ENCODE results near the gene ANTXR1.

Gene ANTXR1

DNA sequence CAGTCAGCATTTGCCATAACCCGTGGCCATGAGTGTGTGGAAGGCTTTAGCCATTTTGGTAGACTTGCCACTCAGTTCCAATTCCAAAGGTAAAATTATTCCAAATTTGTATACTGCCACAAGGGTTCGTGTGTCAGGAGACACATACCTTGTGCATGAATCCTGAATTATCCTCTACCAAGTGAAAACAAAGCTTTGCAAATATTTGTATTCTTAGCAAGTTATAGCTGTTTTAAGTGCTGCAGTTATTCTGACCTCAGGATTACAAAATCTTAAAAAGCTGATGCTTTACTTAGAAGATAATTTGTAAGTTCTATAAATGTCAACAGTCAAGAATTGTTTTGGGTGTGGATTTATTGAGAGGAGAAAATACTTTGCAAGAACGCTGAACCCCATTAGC lies 100.6 kb downstream of the ANTXR1 start:
- no peak for DNase-seq
- in situ Hi-C loops (cut with MboI; ENCODE audit: low pct_unique_long_range_greater_than_20kb, low sequenced_read_pairs) = no loop called here

DNA sequence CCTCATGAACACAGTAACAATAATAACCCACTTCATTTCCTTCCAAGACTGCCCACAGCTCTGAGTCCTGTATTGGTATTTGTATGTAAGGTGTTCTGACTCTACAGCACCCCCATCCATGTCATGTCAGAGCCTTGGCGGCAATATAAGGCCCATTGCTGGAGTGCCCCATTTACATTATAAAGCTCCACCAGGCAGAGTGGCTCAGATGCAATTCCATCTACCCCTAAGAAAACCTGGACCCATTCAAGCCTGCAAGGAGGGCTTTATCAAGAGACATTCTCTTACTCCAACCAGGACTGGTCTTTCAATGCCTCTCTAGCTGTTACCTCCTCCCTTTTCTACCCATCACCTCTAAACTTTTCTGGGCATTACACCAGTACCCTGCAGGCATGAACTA lies 101.6 kb downstream of the ANTXR1 start:
- no peak for DNase-seq
- in situ Hi-C loops (cut with MboI; ENCODE audit: low pct_unique_long_range_greater_than_20kb, low sequenced_read_pairs) = no loop called here

DNA sequence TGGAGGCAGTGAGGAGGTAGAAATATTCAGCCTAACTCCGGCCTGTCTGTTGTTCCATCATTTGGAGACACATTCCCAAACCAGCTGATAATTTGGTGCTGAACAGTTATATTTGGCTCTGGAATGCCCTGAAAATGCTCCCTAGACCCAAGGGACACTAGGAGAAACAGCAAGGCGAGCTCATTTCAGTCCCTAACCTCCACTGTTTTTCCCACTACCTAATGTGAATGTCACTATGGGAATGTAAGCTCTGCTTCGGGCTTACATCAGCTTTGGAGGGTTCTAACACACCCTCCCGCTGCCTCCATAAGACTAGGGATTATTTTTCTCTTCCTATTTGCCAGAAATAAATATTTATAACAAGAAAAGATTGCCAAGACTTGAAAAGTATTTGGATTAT lies 103.5 kb downstream of the ANTXR1 start:
- in situ Hi-C loops (cut with MboI; ENCODE audit: low pct_unique_long_range_greater_than_20kb, low sequenced_read_pairs) = no loop called here
- no peak for DNase-seq

DNA sequence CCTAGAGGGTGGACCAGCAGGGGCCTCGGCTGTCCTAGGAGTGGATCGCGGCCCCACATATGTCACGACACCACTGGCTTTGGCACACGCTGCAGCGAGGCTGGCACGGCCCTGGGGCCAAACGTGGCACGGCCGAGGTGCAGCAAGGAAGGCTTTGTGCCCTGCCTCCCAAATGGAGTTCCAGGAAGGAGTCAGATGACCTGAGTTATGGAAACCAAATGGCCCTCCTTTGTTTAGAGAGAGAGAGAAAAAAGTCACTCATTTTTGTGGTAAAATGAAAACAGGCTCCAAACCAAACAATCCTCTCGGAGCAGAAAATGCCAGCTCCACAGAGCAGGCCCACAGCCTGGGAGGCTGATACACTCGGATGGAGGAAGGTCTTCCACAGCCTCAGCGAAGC lies 105.6 kb downstream of the ANTXR1 start:
- DNase-seq = no peak
- in situ Hi-C loops (cut with MboI; ENCODE audit: low pct_unique_long_range_greater_than_20kb, low sequenced_read_pairs) = no loop called here

DNA sequence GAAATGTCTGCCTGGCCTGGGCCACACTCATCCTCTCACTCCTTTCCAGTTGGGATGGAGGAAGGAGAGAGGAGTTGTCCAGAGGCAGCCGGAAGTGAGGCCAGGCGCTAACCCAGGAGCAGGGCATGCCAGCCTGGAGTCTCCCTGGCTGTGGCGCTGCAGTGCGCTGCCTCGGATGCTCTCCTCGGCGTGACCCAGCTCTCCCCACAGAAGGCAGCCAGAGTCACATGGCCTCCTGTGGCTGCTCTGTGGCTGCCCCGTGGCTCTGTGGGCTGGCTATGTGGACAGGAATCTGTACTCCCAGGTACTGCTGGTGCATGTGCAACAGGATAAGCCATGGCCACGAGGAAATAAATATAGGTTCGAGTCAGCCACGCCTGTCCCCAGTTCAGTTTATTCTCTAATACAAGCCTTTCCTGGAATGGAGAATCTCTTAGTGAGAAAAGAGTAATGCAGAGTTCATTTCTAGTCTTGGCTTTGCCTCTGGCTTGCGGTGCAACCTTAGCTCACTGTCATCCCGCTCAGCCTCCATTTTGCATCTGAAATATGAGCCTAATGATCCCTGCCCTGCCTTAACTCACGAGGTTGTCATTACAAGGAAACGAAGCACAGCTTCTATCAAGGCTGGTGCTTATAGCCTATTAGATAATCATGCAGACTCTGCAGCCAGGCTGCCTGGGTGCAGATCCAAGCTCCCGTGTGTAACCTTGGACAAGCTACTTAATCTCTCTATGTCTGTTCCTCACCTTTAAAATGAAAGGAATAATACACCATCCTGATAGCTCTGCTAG lies 106.3 kb downstream of the ANTXR1 start:
- no peak for DNase-seq
- in situ Hi-C loops (cut with MboI; ENCODE audit: low pct_unique_long_range_greater_than_20kb, low sequenced_read_pairs) = no loop called here

DNA sequence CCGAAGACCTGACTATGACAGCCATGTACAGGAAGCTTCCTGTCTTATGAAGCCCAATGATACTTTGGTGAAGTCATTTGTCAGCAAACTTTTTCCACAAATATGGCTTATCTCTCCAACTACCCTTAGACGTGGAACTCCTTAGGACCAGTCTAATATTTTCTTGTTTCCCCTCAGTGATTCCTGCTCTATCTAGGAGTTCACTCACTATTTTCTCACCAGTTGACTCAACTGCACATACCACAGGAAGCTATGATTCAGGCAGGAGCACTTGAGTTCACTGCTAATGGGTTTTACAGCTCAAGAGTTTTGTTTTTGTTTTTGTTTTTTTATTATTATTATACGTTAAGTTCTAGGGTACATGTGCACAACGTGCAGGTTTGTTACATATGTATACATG lies 109.3 kb downstream of the ANTXR1 start:
- no peak for DNase-seq
- in situ Hi-C loops (cut with MboI; ENCODE audit: low pct_unique_long_range_greater_than_20kb, low sequenced_read_pairs) = no loop called here

DNA sequence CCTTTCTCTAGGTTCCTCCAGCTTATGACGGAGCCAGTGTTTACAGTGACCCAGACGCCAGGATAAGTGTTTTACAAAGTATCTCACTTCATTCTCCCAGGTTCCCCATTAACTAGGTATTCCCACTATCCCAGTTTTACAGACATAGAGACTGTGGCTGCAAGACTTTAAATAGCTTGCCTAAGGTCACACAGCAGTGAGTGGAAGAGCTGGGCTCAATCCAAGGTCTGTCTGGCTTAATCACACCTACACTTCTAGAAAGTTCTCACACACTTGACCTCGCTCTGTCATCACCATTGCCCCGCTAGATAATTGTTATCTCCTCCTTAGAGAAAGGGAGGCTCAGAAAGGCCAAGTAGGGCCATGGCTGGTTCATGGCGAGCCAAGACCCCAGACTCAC lies 110.2 kb downstream of the ANTXR1 start:
- in situ Hi-C loops (cut with MboI; ENCODE audit: low pct_unique_long_range_greater_than_20kb, low sequenced_read_pairs) = no loop called here
- DNase-seq = no peak

DNA sequence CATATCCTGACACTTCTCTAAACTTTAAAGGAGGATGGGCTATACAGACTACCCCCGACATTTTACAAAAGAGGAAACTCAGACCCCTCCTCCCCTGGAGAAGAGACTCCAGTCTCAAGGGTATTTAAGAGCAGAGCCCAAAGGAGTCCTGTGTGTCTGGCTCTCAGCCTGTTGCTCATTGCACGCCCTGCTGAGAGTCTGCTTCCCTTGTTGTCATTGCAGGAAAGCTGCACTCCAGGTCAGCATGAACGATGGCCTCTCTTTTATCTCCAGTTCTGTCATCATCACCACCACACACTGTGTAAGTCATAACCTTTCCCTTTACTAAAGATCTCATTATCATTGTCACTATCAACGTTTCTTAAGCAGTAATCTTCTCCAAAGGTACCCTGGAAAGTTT lies 111.4 kb downstream of the ANTXR1 start:
- in situ Hi-C loops (cut with MboI; ENCODE audit: low pct_unique_long_range_greater_than_20kb, low sequenced_read_pairs) = no loop called here
- DNase-seq = no peak

DNA sequence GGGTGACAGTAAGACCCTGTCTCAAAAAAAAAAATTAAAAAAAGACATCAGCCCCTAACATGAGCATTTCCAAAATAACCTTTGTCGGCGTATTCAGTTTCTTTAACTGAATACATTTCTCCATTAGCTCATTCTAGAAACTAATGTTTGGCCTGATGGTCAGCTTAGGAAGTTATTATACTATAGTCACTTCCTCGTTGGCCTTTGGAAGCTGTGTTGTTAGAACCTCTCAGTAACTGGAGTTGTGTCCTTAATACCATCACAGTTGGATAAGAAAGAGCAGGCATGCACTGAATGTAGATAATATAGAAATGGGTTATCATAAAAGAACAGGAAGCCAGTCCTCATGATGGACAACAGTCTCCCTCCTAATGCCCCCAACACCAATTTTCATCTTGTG lies 112.8 kb downstream of the ANTXR1 start:
- no peak for DNase-seq
- in situ Hi-C loops (cut with MboI; ENCODE audit: low pct_unique_long_range_greater_than_20kb, low sequenced_read_pairs) = no loop called here

DNA sequence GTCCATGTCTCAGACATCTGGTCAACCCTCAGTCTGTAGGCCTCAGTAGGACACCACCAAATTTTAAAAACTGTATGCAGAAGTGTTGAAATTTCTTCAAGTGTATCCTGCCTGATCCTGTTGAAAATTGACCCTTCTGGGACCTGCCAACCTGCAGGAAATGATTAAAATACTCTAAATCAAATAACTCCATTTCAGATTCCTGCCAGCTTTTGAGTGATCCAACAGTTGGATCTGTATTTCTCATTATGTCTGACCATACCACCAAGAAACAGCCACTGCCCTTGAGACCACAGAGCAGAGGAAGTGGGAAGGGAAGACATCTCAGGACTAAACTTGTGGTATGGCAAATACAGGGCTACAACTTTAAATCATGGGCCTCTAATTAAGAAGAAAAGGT lies 113.4 kb downstream of the ANTXR1 start:
- DNase-seq = no peak
- in situ Hi-C loops (cut with MboI; ENCODE audit: low pct_unique_long_range_greater_than_20kb, low sequenced_read_pairs) = no loop called here

DNA sequence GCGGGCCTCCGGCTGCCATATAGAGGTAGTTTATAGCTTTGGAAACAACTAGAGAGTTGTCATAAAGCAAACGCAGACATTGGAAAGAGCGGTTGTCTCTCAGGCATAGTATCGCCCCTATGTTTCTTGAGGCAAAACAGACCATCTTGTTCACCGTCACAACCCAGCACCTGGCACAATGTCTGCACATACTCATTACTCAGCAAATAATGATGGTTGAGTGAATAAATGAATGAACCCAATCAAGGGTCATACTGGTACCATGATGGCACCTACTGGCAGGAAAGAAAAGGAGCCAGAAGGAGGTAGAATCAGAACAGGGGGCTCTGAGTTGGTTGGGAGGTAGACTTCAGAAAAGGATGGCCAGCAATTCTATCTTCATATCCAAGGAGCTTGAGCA lies 118.5 kb downstream of the ANTXR1 start:
- DNase-seq = no peak
- in situ Hi-C loops (cut with MboI; ENCODE audit: low pct_unique_long_range_greater_than_20kb, low sequenced_read_pairs) = no loop called here

DNA sequence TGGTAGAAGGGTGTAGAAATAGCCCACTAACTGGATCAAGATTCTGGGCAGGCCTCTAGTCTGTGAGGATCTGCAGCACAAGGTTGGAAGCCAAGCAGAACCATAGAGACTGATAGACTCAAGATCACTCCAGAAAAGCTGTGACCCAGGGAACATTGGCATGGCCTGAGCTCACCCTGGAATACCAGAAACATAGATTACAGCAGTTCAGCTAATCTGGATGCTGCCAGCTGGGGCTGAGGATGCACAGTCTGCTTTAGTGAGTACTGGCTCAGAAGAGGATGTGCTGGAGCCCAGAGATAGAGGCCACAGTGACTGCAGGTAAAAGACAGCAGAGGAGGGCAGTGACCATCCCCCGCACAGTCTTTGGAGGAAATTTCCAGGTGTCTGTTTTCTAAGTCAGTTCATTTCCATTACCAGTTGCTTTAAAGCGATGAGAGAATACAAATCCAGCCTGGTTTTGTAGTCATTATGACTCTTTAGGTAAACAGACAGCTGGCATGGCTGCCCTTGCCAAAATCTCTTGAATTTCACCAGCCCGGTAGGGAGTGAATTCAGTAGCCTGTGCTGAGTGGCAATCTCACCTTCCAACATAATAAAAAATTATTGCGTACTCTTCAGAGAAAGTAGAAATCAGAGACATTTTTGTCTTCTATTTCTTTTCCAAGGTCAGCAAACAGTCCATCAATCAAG lies 119.2 kb downstream of the ANTXR1 start:
- no peak for DNase-seq
- in situ Hi-C loops (cut with MboI; ENCODE audit: low pct_unique_long_range_greater_than_20kb, low sequenced_read_pairs) = no loop called here

DNA sequence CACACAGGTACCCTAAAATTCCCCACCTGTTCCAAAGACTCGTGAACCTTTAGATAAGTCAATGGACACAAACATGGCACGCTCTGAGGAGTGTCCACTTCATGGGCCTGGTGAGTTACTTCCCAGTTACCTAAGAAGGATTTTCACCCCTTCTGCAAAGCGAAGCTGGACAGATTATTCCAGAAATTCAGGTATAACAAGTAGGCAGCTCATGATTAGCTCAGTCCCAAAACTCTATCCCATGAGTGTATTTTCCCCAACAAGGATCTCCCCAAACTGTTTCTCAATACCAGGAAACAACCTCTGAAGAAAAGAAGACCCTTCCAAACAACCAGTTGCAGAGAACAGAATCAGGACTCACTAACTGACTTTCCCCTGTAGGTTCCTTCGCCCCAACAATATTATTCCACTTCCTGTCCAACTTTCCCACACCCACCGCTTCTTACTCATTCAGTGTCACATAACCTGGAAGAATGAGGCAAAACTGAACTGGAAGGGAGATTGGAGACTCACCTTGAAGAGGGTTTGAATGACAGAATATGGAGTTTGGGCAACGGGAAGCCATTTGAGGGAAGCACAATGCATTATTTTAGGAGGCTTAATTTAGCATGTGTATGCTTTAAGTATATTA lies 120.1 kb downstream of the ANTXR1 start:
- in situ Hi-C loops (cut with MboI; ENCODE audit: low pct_unique_long_range_greater_than_20kb, low sequenced_read_pairs) = no loop called here
- DNase-seq = no peak

DNA sequence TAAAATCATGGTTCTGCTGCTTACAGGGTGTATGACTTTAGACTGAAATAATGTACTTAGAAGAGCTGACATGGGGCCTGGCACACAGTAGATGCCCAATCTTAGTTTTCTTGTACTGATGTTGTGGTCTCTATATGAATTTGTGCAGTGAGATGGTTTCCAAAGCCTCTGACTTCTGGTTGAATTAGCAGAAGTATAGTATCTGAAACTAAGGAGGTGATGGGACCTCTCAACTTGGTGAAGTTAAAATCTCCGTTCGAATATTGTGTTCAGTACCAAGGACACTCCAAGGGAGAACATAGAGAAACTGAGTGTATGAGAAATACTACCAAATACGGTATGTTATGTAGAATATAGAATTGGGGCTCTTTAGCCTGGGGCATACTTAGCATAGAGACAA lies 120.9 kb downstream of the ANTXR1 start:
- DNase-seq = no peak
- in situ Hi-C loops (cut with MboI; ENCODE audit: low pct_unique_long_range_greater_than_20kb, low sequenced_read_pairs) = no loop called here

DNA sequence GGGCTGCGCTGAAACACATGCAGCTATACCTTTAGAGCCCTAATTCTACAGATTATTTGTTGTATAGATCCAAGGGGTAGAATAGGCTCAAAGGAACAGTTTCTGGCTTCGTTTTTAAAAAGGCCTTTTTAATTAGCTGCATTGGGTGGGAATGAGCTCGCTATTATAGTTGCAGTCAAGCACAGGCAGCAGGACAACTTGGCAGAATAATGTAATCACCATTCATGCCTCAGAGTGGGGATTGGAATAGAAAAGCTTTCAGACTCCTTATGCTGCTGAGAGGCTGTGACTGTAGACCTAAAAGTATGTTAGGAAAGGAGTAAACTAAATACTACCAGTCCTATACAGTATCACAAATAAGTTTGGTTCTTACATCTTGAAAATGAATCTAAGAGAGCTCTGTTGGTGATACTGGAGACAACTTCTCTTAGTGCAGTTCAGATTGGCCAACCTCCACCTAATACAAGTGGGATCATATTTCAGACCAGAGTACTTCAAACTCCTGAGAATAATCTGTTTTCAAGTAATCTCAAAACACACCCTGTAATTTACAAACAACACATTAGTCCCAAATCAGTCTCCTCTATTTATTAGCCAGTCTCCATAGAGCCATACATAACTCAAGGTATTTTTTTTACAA lies 121.4 kb downstream of the ANTXR1 start:
- in situ Hi-C loops (cut with MboI; ENCODE audit: low pct_unique_long_range_greater_than_20kb, low sequenced_read_pairs) = no loop called here

DNA sequence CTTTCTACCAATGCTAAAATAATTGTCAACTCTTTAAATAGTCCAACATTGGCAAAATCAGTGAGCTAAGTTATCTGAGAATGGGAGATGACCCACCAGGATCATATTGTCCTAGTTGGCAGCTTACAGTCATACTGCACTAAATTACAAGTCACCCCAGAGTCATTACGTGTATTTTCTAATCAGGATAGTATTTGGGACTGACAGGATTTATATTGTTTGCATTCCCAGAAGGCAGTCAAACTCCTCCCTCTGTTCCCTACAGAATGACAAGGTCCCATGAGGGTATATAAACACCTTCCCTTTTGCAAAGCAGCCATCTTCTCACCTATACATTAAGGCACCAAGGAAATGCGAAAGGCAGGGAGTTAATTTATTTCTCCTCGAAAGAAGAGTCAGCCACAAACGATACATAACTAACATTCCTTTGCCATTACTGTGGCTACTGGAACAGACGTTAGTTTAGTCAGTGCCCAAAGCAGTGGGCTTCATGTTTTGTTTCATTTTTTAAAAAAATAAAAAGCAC lies 125.3 kb downstream of the ANTXR1 start:
- in situ Hi-C loops (cut with MboI; ENCODE audit: low pct_unique_long_range_greater_than_20kb, low sequenced_read_pairs) = no loop called here

More for the DNA sequence above, 121.4 kb downstream of the ANTXR1 start:
- DNase-seq = no peak

DNA sequence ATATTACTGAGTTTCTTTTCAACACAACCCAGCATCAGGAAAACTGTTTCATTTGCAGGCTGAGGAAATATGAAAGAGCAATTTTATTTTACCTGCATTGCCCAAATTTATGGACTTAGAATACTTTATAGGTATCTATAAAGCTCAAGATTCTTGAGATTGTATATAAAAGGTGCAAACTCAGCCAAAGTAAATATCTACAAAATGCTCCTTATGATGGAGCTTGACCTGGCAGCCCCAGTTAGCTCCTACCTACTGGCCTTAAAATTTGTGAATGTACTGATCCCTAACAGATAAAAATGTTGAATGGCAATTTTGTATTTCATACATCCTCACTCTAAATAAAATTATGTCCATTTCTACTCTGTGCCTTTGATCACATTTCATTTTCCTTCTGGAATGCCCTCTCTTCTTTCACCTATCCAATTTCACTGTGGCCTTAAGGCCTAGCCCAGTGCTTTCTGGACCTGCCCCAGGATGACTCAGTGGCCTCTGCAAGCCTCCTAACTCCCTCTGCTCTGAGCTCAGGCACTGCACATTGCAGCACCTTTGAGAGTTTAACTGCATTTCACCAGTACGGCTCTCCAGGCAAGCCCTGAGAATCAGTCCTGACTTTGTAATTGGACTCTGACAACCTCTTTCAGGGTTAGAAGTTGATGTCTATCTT lies 125.9 kb downstream of the ANTXR1 start:
- DNase-seq = no peak
- in situ Hi-C loops (cut with MboI; ENCODE audit: low pct_unique_long_range_greater_than_20kb, low sequenced_read_pairs) = no loop called here

More for the DNA sequence above, 125.3 kb downstream of the ANTXR1 start:
- DNase-seq = no peak

DNA sequence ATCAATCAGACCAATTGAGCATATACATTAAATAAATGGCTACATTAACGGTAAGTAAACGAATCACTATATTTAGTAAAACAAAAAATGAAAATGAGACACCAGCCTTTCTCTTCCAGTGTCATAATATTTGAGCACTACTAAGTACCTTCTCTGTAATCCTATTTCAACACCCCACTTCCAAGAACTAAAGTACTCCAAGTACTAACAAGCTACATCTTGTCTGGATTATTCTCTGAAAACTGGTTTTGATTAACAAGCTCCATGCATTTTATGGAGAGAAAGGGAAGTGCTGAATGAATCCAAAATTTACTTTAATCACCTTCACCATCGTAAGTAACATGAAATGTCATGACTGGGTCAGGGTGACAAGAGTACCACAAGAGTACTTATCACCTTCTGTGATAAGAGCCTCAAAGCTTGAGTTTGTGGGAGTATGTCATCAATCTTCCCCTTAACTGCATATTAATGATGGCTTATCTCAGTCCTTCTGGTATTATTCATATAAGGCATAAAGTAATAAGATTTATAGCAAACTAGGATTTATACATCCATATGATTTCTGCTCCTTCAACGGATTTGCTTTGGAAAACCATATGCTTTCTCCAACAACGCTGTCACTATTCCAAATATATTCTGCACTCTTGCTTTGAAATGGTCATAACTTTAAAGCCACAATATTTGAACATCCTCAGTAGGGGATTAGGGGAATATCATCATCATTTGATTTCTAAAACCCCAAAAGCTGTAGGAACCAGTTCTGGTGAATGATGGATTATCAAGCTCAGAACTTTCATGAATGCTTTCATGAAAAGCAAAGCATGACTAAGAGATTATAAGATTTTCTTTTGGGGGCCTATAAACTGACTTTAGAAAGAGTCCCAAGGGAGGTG lies 127.0 kb downstream of the ANTXR1 start:
- in situ Hi-C loops (cut with MboI; ENCODE audit: low pct_unique_long_range_greater_than_20kb, low sequenced_read_pairs) = no loop called here
- no peak for DNase-seq
